ENCODE data around the gene TAS2R20. TPM values are rescaled to one million over a fixed set of nuclear protein-coding genes. Genes with fewer than 3 reads are reported as not detected.

Gene TAS2R20
- total RNA-seq, 1 experiment from 2014 or later = 0.81 TPM

DNA sequence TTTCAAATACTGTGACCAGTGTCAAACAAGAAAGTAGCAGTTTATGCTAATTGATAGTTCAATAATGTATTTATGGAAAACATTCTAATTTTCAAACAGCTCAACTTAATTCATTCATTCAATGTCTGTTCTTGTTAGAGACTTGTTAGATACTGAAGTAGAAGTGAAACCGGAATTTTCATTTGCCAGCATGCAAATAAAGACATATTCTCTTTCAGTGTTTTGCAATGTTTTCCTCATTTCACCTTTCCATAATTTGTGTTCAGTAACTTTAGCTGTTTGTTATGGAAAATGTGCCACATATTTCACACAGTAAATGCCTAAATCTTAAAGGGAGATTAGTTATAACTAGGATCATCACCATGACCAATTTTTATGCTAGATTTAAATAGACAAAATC, 32.6 kb downstream of the TAS2R20 start (continued):
- TF ChIP-seq, protein P1, sequence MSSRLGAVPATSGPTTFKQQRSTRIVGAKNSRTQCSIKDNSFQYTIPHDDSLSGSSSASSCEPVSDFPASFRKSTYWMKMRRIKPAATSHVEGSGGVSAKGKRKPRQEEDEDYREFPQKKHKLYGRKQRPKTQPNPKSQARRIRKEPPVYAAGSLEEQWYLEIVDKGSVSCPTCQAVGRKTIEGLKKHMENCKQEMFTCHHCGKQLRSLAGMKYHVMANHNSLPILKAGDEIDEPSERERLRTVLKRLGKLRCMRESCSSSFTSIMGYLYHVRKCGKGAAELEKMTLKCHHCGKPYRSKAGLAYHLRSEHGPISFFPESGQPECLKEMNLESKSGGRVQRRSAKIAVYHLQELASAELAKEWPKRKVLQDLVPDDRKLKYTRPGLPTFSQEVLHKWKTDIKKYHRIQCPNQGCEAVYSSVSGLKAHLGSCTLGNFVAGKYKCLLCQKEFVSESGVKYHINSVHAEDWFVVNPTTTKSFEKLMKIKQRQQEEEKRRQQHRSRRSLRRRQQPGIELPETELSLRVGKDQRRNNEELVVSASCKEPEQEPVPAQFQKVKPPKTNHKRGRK (CRISPR knock-in tag; IDR thresholded peaks at IDR 0.05; ENCODE audit: borderline replicate concordance) = no peak

DNA sequence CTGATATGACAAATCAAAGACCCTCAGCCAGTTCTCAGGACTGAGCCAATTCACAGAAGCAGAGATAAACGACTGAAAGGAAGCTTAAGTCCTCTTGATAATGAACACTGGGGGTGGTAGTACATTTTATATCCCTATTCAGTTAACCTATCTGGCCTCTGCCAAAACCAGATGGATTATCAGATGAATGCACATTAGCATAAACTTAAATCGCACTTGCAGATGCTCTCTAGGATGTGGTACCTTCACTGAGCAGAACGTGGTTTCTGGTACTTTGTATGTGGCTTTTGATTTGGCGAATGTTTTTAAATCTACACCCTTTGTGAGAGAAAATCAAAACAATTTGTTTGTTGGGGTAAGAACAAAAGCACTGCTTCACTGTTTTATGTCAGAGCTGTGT, 37.9 kb downstream of the TAS2R20 start:
- Mint-ChIP-seq H3K4me3 (no peak overlapping the region), H3K27ac (no peak overlapping the region), H3K4me1 (no peaks in the 10 kb centered on the region), H3K9me3 (peaks cover 10% of the 10 kb centered on the region), H3K36me3 (peaks cover 6% of the 10 kb centered on the region; the same call in 1 of the 2 replicates), H3K27me3 (ENCODE audit: low read depth) (no peaks in the 10 kb centered on the region)
- no peak for ATAC-seq
- POLR2A ChIA-PET = no interaction called here
- TF ChIP-seq, protein P2, sequence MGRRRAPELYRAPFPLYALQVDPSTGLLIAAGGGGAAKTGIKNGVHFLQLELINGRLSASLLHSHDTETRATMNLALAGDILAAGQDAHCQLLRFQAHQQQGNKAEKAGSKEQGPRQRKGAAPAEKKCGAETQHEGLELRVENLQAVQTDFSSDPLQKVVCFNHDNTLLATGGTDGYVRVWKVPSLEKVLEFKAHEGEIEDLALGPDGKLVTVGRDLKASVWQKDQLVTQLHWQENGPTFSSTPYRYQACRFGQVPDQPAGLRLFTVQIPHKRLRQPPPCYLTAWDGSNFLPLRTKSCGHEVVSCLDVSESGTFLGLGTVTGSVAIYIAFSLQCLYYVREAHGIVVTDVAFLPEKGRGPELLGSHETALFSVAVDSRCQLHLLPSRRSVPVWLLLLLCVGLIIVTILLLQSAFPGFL (CRISPR knock-in tag; IDR thresholded peaks at IDR 0.05; ENCODE audit: borderline replicate concordance) = no peak
- CTCF ChIA-PET = interaction anchor here (1.9 kb wide), 1 partner anchor 189 kb away, joined by 4 read pairs; no protein-coding TSS in a partner anchor
- no peak for DNase-seq (ENCODE audit: low spot score)

DNA sequence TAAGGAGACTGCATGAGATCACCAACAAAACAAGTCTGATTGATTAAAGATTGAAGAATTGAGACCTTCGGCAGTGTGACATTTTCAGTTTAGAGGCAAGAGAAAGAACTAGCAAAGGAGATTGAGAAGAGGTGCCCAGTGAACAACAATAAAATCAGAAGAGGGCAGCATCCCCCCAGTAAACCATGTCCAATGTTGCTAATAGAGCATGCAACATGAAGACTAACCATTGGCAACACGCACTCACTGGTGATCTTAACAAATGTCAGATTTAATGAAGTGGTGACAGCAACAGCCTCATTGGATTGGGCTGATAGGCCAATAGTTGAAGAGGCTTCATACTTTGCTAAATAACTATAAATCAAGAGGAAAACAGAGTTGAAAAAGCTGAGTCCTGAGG, 38.3 kb downstream of the TAS2R20 start:
- no peaks in the 10 kb centered on the region for H3K4me1 Mint-ChIP-seq
- peaks cover 14% of the 10 kb centered on the region for H3K9me3 Mint-ChIP-seq
- H3K36me3 Mint-ChIP-seq = peaks cover 8% of the 10 kb centered on the region; the same call in 1 of the 2 replicates
- POLR2A ChIA-PET = no interaction called here
- H3K4me3 Mint-ChIP-seq = no peak overlapping the region
- ATAC-seq (no peak), DNase-seq (ENCODE audit: low spot score) (no peak)
- no peak overlapping the region for H3K27ac Mint-ChIP-seq
- CTCF ChIA-PET = interaction anchor here (1.9 kb wide), 1 partner anchor 188 kb away, joined by 4 read pairs; no protein-coding TSS in a partner anchor
- TF ChIP-seq MYBL2 (CRISPR knock-in tag; IDR thresholded peaks at IDR 0.05) (no peak), TEAD4 (CRISPR knock-in tag; IDR thresholded peaks at IDR 0.05) (no peak)
- TF ChIP-seq, protein P3, sequence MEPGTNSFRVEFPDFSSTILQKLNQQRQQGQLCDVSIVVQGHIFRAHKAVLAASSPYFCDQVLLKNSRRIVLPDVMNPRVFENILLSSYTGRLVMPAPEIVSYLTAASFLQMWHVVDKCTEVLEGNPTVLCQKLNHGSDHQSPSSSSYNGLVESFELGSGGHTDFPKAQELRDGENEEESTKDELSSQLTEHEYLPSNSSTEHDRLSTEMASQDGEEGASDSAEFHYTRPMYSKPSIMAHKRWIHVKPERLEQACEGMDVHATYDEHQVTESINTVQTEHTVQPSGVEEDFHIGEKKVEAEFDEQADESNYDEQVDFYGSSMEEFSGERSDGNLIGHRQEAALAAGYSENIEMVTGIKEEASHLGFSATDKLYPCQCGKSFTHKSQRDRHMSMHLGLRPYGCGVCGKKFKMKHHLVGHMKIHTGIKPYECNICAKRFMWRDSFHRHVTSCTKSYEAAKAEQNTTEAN (CRISPR knock-in tag; IDR thresholded peaks at IDR 0.05) = no peak
- TF ChIP-seq, protein P4, sequence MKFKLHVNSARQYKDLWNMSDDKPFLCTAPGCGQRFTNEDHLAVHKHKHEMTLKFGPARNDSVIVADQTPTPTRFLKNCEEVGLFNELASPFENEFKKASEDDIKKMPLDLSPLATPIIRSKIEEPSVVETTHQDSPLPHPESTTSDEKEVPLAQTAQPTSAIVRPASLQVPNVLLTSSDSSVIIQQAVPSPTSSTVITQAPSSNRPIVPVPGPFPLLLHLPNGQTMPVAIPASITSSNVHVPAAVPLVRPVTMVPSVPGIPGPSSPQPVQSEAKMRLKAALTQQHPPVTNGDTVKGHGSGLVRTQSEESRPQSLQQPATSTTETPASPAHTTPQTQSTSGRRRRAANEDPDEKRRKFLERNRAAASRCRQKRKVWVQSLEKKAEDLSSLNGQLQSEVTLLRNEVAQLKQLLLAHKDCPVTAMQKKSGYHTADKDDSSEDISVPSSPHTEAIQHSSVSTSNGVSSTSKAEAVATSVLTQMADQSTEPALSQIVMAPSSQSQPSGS (CRISPR knock-in tag; IDR thresholded peaks at IDR 0.05; ENCODE audit: borderline replicate concordance, low read depth) = no peak
- TF ChIP-seq, protein P5, sequence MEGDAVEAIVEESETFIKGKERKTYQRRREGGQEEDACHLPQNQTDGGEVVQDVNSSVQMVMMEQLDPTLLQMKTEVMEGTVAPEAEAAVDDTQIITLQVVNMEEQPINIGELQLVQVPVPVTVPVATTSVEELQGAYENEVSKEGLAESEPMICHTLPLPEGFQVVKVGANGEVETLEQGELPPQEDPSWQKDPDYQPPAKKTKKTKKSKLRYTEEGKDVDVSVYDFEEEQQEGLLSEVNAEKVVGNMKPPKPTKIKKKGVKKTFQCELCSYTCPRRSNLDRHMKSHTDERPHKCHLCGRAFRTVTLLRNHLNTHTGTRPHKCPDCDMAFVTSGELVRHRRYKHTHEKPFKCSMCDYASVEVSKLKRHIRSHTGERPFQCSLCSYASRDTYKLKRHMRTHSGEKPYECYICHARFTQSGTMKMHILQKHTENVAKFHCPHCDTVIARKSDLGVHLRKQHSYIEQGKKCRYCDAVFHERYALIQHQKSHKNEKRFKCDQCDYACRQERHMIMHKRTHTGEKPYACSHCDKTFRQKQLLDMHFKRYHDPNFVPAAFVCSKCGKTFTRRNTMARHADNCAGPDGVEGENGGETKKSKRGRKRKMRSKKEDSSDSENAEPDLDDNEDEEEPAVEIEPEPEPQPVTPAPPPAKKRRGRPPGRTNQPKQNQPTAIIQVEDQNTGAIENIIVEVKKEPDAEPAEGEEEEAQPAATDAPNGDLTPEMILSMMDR (IDR thresholded peaks at IDR 0.05) = no peak
- TF ChIP-seq, protein P6, sequence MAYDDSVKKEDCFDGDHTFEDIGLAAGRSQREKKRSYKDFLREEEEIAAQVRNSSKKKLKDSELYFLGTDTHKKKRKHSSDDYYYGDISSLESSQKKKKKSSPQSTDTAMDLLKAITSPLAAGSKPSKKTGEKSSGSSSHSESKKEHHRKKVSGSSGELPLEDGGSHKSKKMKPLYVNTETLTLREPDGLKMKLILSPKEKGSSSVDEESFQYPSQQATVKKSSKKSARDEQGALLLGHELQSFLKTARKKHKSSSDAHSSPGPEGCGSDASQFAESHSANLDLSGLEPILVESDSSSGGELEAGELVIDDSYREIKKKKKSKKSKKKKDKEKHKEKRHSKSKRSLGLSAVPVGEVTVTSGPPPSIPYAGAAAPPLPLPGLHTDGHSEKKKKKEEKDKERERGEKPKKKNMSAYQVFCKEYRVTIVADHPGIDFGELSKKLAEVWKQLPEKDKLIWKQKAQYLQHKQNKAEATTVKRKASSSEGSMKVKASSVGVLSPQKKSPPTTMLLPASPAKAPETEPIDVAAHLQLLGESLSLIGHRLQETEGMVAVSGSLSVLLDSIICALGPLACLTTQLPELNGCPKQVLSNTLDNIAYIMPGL (CRISPR knock-in tag; IDR thresholded peaks at IDR 0.05) = no peak
- H3K27me3 Mint-ChIP-seq (ENCODE audit: low read depth) = no peaks in the 10 kb centered on the region

DNA sequence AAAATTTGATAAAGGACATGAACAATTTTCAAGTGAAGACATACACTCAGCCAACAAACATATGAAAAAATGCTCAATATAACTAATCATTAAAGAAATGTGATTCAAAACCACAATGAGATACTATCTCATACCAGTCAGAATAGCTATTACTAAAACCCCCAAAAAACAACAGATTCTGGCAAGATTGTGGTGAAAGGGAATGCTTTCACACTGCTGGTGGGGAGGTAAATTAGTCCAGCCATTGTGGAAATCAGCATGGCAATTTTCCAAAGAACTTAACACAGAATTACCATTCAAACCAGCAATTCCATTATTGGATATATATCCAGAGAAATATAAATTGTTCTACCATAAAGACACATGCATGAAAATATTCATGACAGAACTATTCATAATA, 40.4 kb downstream of the TAS2R20 start:
- Mint-ChIP-seq H3K4me3 (no peak overlapping the region), H3K9me3 (peaks cover 18% of the 10 kb centered on the region), H3K36me3 (peaks cover 8% of the 10 kb centered on the region; the same call in 1 of the 2 replicates), H3K27me3 (ENCODE audit: low read depth) (no peaks in the 10 kb centered on the region), H3K4me1 (peaks cover 9% of the 10 kb centered on the region), H3K27ac (no peak overlapping the region)
- ChIA-PET POLR2A (no interaction called here), CTCF (no interaction called here)
- ATAC-seq (no peak), DNase-seq (ENCODE audit: low spot score) (no peak)
- TF ChIP-seq, protein P1 (CRISPR knock-in tag; IDR thresholded peaks at IDR 0.05; ENCODE audit: borderline replicate concordance) = no peak
- TF ChIP-seq FOXP1 (CRISPR knock-in tag; IDR thresholded peaks at IDR 0.05; ENCODE audit: borderline replicate concordance) (no peak), ZNF671 (CRISPR knock-in tag; IDR thresholded peaks at IDR 0.05) (no peak)
